Endometrial microvascular endothelial cells (primary cell): ENCODE results near the gene FAM228B. TPM values are rescaled to one million over a fixed set of nuclear protein-coding genes. Genes with fewer than 3 reads are reported as not detected.
"Not testable (repeated sequence)": the region's sequence is repeated elsewhere in the genome, so short reads cannot be mapped to it uniquely, and the experiment has no call there.

Experiments used
- in situ Hi-C: cut with HindIII; loops from 2 replicates; pipeline ENCODE4 v1.10.0; 2017; ENCODE audit warnings: low sequenced_read_pairs, low pct_unique_long_range_greater_than_20kb; ENCODE audit errors: inconsistent ontology term
- total RNA-seq: library from RNA; depleted of rRNA; stranded (reverse); fragments of >200 nt; gene quantifications from one replicate; pipeline ENCODE4 v1.2.3, GENCODE V29; 2015; ENCODE audit errors: inconsistent ontology term

The FAM228B gene
- total RNA-seq, 1 donor from 2014 or later = 10.8 TPM

DNA sequence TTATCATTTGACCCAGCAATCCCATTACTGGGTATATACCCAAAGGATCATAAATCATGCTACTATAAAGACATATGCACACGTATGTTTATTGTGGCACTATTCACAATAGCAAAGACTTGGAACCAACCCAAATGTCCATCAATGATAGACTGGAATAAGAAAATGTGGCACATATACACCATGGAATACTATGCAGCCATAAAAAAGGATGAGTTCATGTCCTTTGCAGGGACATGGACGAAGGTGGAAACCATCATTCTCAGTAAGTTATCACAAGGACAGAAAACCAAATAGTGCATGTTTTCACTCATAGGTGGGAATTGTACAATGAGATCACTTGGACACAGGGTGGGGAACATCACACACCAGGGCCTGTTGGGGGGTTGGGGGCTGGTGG, 22.5 kb upstream of the FAM228B start:
- in situ Hi-C loops = not testable (repeated sequence)

DNA sequence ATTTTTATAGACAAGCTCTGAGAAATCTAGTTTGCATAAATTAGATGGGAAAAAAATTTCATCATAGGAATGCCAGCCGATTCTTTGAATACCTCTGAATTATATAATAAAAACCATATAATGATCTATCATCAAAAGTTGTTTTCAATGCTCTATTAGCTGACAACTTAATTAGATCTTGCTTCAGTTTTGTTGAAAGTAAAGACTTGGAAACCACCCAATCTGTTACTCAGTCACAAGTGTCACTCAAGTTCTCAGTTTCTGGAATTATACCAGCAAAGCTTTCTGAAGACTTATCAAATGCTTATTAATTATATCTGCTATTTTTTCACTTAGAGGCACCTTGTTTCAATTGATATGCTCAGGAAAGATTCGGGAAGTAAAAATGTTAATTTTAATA, 21.3 kb upstream of the FAM228B start:
- in situ Hi-C loops = no loop called here

DNA sequence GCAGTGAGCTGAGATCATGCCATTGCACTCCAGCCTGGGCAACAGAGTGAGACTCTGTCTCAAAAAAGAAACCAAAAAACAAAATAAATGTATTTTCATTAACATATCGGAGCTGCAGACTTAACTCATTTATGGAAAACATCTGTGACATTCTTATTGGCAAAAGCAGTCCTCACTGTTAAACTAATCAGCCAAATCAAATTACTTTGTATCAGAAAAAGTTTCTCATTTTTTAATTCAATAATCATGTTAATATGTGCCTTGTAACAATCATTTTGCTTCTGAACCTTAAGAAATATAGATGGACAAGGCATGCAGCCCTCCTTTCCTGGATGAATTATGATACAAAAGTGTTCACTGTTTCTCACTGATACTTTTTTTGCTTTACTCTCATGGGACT, 20.6 kb upstream of the FAM228B start:
- in situ Hi-C loops = no loop called here

DNA sequence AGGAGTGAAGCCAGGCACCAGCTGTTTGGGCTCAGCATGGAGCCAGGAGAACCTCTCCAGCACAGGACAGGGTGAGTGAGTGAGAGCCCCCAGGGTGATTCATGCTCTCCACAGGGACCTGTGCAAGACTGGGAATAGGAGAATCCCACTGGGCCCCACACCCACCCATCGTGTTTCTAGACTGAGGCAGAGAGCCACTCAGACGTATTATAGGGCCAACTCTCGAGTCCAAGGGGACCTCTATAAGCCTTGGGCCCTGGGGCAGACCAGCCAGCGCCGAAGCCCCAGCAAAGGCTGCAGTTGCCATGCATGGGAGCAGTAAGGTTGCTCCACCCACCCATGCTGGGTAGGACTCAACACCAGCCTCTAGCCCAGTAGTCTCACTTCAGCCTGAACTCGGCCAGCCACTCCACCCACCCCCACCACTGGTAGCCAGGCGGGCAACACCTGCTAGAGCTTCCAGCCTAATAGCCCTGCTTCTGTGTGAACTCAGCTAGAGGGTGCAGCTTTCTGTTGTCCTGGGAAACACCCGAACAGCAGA, 19.1 kb upstream of the FAM228B start:
- in situ Hi-C loops = no loop called here

DNA sequence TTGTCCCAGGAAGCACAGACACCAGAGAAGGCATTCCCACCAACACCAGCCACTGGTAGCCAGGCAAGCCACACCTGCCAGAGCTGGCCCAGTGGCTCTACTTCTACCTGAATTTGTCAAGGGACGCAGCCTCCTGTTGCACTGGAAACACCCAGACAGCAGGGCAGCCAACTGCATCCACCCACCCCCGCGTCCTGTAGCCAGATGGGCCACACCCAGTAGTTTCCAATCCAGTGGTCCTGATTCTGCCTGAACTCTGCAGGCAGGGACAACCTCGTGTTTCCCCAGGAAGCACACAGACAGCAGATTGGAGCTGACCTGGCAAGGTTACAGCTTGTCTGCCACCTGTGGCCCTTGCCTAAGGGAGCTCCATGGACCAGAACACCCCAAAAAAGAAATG, 18.4 kb upstream of the FAM228B start:
- in situ Hi-C loops = no loop called here

DNA sequence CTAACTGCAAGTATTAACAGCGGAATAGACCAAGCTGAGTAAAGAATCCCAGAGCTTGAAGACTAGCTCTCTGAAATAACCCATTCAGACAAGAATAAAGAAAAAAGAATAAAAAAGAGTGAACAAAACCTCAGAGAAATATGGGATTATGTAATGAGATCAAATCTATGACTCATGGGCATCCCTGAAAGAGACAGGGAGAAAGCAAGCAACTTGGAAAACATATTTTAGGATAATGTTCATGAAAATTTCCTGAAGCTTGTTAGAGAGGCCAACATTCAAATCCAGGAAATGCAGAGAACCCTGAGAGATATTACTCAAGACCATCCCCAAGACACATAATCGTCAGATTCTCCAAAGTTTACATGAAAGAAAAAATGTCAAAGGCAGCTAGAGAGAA, 17.5 kb upstream of the FAM228B start:
- in situ Hi-C loops = no loop called here

DNA sequence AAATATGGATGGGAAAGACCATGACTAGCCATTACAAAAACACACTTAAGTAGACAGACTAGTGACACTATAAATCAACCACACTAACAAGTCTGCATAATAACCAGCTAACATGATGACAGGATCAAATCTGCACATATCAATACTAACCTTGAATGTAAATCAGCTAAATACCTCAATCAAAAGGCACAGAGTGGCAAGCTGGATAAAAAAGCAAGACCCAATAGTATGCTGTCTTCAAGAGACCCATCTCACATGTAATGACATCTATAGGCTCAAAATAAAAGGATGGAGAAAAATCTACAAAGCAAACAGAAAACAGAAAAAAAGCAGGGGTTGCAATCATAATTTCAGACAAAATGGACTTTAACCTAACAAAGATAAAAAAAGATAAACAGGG, 16.5 kb upstream of the FAM228B start:
- in situ Hi-C loops = no loop called here

DNA sequence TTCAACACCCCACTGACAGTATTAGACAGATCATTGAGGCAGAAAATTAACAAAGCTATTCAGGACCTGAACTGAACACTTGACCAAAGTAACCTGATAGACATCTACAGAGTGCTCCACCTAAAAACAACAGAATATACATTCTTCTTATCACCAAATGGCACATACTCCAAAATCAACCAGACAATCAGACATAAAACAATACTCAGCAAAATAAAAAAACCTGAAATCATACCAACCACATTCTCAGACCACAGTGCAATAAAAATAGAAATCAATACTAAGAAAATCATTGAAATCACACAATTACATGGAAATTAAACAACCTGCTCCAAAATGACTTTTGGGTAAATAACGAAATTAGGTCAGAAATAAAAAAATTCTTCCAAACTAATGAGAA, 15.9 kb upstream of the FAM228B start:
- in situ Hi-C loops = no loop called here

DNA sequence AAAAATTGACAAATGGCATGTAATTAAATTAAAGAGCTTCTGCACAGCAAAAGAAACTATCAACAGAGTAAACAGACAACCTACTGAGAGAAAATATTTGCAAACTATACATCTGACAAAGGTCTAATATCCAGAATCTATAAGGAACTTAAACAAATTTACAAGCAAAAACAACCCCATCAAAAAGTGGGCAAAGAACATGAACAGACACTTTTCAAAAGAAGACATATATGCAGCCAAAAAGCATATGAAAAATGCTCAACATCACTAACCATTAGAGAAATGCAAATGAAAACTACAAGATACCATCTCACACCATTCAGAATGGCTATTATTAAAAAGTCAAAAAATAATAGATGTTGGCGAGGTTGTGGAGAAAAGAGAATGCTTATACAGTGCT, 13.8 kb upstream of the FAM228B start:
- in situ Hi-C loops = not testable (repeated sequence)

DNA sequence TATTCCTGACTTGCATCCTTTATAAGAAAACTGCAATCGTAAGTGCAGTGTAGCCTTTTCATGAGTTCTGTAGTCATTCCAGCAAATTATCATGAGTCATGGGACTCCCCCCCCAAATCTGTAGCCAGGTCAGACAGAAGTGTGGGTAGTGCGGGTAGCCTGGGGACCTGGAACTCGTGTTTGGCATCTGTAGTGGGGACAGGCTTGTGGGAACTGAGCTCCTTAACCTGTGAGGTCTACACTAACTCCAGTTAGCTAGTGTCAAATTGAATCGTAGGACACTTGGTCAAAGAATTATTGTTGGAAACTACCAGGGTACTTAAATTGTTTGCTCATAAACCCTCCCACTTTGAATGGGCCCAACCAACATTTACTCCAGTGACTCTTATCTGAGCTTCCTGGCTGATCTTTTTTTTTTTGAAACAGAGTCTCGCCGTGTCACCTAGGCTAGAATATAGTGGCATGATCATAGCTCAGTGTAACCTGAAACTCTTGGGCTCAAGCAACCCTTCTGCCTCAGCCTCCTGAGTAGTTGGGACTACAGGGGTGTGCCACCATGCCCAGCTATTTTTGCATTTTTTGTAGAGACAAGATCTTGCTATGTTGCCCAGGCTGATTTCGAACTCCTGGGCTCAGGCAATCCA, 12.5 kb upstream of the FAM228B start:
- in situ Hi-C loops = no loop called here

DNA sequence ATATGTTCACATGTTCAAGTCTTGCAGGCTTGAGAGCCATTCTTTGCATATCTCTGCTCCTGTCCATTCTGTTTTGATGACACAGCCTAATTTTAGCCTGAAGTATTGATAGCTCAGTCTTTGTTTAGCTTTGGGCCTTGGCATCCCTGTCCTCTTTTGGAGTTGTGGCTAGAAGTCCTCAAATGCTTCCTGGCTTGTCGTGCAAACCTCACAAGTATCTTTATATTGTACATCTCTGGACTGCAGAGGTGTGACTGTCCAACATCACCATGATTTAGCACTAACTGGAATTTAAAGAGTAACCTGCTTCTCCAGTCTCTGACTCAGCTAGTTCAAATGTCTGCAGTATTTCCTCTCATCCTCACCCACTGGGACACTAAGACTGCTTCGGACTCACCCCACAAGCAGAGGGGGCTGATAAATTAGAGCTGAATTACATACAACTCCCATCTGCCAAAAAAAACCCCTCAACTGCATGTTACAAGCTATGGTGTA, 11.8 kb upstream of the FAM228B start:
- in situ Hi-C loops = no loop called here

DNA sequence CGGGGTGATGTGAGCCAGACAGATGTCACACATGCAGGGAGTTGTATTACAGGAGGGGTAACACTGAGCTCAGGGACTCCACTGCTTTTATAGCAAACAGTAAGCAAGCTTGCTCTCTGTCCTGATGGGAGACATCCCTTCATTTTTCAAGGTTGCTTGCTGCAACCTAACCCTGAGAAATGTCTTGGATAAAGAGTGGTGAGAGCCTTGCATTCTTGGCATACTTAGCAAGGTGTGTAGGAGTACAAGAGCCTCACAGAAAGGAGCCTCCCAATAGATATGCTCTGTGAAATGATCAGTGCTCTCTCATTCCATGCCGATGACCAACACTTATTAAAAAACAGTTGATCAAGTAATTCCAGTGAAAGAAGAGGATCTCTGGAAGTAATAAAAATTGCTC, 8.2 kb upstream of the FAM228B start:
- in situ Hi-C loops = no loop called here

DNA sequence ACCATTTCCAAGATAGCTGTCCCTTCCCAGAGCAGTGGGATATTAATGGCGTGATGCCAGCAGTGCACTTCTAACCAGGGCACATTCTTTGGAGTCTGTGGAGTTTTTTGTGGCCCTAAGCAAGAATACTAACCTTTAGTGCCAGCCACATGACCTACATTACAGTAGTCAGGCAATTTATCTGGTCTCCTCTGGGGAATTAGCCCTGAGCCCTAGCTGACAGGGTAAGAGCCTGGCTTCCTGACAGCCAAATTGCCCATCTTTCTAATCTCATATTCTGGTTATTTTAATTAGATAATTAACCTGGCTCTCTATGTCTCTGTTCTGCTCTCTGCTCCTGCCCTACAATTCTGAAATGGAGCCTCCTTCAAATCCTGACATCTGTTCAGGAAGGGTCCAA, 5.4 kb upstream of the FAM228B start:
- in situ Hi-C loops = no loop called here

DNA sequence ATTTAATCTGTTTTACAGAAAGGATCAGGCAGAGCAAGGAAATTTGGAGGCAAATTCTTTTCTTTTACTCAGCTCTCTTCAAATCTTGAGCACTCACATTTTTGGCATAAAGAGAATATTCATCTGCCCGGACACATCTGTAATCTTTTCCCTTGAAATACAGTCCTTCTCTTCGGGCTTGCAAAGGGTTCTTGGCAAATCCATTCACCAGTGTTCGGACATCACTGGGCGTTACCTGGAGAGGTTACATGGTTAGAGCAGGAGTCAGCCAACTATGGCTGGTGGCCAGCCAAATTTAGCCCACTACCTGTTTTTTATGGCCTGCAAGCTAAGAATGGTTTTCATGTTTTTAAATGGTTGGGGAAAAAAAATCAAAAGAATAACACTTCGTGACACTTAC, 2.2 kb upstream of the FAM228B start:
- in situ Hi-C loops = no loop called here

DNA sequence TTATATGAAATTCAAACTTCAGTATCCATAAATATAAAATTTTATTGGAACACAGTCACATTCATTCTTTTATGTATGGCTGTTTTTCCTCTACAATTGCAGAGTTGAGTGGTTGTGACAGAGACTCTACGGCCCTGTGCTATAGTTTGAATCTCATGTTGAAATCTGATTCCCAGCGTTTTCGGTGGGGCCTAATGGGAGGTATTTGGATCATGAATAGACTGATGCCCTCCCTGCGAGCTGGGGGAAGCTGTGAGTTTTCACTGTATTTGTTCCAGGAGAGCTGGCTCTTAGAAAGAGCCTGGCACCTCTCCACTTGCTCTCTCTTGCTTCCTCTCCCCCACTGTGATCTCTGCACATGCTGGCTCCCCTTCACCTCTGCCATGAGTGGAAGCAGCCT, 1.8 kb upstream of the FAM228B start:
- in situ Hi-C loops = no loop called here

DNA sequence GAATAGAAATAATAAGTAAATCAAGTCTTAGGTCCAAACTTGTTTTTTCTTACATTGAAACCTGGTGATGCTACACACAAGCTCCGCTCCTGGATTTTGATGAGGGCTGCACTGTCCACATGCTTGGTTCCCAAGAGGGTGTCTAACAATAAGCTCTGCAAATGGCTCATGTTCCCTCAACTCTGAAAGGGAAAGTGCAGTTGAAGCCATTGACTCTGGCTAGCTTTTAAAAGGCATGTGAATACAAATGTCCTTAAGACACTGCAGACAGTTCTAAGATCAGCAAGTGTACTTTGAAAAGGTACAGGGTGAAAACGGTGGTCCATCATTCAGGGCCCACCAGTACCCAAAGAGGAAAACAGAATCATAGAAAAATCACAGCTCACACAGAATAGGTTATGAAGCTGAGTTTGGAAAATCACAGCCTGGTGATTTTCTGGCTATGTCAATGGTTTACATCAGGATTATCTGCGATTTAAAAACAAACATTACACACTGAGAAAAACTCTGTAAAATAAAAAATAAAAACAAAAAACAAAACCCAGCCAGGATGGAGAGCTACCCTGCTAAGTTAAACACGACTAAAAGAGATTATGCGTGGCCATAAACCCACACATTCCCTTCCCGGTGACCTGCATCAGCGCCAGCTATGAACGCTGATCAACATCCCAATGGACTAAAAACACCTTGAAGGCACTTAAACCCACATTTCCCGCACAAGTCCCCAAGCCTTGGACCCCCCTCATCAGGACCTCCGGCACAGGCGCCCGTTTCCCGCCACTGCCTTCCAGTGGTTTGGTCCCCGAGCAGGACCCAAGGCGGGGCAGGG, 689 bp upstream of the FAM228B start:
- in situ Hi-C loops = no loop called here

DNA sequence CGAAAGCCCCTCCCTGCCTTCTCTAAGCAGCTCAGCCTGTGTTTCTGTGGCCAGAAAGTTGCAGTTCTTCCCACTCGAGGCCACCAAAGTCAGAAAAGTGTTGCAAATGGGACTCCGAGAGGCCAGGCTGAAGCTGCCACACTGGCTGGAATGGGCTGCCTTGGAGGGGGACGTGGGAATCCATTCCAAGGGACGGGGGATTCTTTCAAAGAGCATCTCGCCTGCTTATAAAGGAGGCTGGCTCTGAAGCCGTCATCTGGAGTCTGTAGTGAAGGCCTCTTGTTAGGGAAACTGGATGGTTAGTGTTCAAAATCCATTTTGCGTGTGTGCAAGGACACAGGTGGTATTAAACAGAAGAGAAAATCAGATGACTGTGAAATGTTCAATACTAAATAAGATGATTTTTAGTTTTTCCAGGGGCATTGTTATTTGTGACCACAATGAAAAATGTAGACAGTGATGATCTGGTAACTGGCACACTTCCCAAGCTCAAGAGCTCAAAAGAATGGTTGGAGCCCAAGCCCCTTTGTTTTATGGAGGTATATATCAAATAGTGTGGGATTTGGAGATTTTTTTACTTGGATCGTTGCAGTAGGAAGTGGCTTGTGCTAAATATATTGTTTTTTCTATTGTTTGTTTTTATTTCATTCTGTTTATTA, 782 bp downstream of the FAM228B start:
- in situ Hi-C loops = no loop called here

DNA sequence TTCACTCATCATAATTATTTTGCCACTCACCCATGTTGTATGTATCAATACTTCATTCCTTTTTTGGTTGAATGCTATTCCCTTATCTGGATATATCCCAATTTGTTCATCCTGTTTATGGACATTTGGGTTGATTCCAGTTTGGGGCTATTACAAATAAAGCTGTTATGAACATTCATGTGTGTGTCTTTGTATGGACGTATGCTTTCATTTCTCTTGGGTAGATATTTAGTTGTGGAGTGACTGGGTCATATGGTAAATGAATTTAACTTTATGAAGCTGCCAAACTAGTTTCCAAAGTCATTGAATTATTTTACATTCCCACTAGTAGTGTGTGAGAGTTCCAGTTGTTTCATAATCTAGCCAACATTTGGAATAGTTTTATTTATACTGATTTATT, 2.7 kb downstream of the FAM228B start:
- in situ Hi-C loops = no loop called here

DNA sequence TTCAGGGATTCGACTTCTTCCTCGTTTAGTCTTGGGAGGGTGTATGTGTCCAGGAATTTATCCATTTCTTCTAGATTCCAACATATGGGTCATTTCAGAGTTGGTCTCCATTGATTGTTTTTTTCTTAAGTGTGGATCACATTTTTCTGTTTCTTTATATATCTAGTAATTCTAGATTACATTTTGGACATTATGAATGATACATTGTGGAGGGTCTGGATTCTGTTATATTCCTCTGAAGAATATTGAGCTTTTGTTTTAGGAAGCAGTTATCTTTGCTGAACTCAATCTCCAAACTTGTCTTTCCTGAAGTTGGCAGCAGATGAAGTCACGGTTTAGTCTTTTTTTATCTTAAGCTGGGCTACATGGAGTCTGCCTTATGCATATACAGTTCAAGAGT, 9.3 kb downstream of the FAM228B start:
- in situ Hi-C loops = no loop called here

DNA sequence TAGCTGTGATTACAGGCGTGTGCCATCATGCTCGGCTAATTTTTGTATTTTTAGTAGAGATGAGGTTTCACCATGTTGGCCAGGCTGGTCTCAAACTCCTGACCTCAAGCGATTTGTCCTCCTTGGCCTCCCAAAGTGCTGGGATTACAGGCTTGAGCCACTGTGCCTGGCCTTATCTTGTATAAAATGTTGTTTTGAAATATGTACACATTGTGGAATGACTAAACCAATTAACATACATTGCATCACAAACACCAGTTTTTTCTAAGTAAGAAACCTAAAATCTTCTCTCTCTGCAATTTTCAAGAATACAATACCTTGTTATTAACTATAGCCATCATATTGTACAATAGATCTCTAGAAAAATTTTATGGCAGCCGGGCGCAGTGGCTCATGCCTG, 17.0 kb downstream of the FAM228B start:
- in situ Hi-C loops = not testable (repeated sequence)
